Fibroblast of peridontal ligament (primary cell): ENCODE measurements around the gene SMIM17.

Experiments
- DNase-seq: peaks from one replicate; pipeline ENCODE4 v3.0.0-alpha.2; 2010; ENCODE audit errors: extremely low read depth

SMIM17 gene

DNA sequence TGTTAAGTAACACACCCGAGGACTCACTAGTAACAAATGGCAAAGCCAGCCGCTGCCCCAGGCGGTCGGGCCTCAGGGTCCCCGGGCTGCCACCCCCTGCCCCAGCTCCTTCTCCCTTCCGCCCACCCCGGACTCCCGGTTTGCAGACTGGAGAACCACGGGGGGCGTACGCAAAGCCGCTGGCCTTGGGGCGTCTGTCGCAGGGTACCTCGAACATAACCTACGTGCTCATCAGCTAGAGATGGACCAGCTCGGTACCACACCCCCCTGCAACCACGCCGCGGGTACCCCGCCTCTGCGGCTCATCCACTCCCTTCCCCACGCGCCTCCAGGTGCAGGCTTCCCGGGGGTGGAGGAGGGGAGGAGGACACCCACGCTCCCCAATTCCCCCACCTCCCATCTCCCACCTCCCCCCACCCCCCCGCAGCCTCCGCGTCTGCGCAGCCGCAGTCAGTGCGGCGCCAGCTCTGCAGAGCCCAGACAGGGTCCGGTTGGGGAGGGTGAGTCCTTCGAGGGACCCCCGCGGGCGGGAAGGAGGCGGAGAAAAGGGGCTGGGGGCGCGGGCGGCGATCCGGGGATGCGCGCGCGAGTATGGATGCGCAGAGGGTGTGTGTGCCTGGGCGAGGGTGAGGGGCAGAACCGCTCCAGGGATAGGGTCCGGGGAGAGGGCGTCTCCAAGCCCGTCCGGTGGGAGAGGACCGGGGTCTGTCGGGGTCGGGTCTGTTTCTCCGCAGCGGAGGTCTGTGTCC, at the start of gene SMIM17:
TSS of gene SMIM17 (plus strand) at position 449 of the 749 bp plus-strand sequence. CDS start 2,509 bp downstream, outside the sequence.
- no peak for DNase-seq

DNA sequence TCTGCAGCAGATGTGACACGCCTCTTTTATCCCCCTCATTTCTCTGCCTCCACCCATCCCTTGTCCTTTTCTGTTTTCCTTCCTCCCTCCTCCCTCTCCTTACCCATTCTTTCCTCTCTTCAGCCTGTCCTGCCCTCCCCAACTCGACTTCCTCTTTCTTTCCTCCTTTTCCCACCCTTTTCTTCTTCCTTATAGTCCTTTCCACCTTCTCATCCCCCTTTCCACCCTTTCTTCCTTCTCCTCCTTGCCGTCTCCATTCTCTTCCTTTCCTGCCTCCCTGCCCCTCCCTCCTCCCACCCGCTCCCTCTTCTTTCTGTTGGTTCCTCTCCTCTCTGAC, 48.5 kb upstream of the SMIM17 start:
- no peak for DNase-seq

DNA sequence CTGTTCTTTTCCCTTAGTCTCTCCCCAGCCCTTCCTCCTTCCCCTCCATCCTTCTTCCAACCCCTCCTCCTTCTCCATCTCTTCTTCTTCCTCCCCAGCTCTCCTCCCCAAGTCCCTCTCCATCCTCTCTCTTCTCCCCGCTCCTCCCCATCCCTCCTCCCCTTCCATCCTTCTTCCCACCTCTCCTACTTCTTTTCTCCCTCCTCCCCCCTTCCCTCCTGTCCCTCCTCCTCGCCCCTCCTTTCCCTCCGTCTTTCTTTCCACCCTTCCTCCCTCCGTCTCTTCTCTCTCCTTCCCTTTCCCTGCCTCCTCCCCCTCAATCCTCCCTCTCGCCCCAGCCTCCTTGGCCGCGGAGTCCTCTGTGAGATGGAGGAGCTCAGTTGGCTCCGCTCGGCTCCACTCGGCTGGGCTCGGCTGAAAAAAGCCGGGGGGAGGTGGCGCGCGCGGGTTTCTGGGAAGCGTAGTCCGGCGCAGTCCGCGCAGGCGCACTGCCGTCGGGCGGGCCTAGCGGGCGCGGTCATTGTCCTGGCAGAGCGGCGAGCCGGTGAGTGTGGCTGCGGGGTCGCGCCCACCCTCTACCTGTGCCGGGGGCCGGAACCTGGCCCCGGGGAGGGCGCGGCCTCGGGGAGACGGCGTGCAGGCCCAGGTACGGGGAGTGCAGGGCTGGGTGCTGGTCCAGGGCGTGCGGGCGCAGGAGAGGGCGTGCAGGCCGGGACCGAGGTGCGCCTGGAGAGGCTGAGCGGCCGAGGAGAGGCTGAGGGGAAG, 48.0 kb upstream of the SMIM17 start, which contains the start of gene ZNF71:
TSS of gene ZNF71 (plus strand) at position 520 of the 765 bp plus-strand sequence. CDS start 6,257 bp downstream, outside the sequence.
- DNase-seq, result peak; percentile 81

DNA sequence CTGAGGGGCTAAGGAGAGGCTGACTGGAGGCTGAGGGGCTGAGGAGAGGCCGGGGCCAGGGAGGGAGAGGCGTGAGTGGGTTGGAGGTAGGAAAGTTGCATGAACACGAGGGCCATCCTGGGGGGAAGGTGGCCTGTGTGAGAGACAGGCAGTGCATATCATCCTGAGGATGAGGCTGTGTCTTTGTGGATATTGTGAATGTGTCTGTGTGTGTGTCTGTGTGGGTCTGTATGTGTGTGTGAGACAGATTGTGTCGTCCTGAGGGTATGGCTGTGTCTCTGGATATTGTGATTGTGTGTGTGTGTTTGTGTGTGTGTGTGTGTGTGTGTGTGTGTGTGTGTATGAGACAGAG, 47.4 kb upstream of the SMIM17 start:
- DNase-seq, result peak; percentile 25

DNA sequence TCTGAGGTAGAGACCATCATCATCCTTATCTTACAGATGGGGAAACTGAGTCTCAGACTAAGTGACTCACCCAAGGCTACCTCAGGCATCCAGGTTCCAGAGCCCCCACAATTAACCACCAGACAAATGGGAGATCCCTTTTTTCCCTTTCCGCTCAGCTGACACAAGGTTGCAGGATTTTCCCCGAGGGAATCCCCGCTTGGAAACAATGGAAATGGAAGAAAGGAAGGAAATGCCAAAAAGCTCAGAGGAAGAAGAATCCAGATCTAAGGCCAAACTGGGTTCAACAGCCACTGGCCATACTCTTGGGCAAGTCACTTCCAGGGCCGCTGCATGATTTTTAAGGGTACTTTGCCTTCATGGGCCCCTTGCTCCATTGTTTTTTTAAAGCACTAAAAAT, 46.3 kb upstream of the SMIM17 start:
- no peak for DNase-seq

DNA sequence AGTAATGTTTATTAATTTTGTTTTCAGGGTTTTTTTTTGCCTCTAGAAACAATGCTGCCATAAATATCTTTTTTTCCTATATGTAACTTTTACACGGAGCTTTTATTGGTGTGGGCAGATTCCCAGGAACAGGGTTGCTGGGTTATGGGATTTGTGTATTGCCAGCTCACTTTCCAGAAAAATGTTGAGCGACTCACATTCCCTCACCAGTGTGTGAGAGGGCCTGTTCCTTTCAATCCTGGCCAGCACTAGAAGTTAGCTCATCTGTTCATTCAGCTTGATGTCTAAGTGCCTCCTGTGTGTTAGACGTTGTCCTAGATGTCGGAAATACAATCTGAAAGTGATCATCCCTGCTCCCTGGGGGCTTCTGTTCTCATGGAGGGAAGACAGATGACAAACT, 45.3 kb upstream of the SMIM17 start:
- peak; percentile 2 for DNase-seq

DNA sequence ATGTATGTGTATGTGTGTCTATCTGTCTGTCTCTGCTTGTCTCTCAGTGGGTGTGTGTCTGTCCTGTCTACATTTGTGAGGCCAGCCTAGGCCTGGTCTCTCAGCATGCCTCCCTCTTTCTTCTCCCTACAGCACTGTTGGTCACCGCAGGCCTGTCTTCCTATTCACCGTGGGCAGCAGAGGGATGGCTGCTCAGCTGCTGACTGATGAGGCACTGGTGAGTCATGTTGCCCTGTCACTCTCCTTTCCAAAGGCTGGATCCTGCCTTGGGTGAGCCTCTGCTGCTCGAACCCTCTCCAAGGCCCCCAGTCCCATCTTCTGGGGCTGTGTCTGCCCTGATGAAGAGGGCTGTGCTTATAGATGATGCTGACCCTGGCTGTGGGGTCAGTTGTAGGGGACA, 41.6 kb upstream of the SMIM17 start:
- DNase-seq, result no peak

DNA sequence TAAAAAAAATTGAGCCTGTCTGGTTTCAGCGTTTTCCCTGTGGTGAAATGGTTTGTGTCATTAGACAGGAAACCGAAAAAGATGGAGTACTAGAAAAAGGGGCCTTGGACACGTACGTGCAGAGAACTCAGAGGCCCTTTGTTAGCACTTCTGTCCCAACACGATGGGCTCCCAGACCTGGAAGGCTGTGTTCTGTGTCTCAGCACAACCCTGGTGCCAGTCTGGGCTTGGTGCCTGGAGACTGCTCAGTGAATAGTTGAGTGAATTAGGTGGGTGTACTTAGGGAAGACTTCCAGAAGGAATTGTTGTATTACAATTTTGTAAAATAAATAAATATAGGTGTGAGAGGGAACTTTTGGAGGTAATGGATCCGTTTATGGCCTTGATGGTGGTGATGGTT, 39.1 kb upstream of the SMIM17 start:
- DNase-seq, result no peak

DNA sequence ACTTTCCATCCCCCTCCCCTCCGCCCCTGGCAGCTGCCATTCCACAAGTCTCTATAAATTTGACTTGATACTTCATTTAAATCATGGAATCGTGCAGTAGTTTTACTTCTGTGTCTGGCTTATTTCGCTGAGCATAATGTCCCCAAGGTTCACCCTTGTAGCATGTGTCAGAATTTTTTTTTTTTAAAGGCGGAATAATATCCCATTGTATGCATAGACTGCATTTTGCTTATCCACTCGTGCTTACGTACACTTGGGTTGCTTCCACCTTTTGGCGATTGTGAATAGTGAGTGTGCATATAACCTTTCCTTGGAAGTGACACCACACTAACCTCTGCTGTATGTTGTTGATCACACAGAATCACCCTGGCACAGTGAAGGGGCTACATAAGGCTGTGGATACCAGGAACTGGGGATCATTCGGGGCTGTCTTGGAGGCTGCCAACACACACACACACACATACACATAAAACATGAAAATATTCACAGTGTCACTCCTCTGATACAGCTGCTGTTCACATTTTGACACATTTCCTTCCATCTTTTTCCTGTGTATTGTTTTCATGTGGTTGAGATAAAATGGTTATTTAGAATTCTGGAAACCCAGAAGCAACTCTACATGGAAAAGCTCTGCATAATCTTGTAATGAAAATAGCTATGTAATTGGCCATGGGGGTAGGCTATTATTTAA, 34.5 kb upstream of the SMIM17 start:
- no peak for DNase-seq

DNA sequence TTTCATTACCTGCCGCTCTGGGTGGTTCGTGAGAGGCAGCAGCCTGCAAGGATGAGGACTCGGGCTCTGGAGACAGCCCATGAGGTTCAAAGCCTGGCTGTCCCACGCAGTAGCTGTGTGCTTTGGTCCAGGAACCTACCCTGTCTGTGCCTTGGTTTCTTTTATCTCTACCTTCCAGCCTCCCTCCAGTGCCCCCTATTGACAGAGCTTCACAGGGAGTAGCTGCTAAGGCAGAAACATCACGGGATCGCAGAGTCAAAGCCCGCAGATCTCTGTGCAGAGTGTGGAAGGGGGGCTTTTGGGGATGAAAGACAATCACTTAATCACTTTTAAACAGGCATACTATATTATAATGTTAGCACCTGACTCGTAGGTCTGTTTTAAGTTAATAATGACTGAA, 31.7 kb upstream of the SMIM17 start:
- no peak for DNase-seq

DNA sequence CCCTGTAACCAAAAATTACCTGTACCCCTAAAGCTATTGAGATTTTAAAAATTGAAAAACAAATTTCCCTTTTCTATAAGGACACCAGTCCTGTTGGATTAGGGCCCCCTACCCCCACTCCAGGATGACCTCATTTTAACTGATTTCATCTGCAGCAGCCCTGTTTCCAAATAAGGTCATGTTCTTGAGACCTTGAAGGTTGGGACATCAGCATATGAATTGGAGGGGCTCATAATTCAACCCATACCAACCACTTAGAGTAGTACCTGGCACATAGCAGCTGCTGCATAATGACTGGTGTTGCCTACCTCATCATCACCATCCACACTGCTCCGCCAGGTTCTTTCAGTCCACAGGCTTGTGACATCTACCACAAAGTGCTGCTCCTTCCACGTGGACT, 30.2 kb upstream of the SMIM17 start:
- DNase-seq, result no peak

DNA sequence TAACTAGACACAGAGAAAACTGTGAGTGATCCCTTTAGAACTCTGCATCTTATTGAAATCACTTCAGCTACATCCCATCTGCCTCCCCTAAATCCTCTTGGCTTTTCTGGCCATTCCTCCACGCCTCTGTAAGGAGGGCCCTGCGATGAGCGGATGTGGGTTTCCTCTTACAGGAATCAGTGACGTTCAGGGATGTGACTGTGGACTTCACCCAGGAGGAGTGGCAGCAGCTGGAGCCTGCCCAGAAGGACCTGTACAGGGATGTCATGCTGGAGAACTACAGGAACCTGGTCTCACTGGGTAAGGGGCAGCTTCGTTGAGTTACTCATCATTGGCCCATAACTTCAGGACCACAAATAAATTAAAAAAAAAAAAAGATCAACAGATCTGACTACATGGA, 29.3 kb upstream of the SMIM17 start:
- DNase-seq, result no peak

DNA sequence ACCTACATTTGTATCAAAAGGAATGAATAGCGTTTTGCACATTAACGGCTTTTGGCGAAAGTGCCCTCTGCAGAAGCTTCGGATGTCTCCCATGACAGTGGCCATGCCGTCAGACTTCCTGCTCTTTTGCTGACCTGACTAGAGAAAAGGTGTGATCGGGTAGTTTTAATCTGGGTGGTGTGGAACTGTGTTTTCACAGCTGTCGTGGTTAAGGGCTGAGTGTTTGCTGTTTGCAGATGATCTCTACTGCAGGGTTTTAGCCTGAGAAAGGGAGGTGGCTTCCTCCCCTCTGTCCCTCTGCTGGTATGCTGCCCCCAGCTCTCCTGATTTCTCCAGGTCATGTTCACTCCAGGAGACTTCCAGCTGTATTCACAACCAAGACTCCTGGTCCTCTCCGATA, 25.4 kb upstream of the SMIM17 start:
- DNase-seq, result no peak

DNA sequence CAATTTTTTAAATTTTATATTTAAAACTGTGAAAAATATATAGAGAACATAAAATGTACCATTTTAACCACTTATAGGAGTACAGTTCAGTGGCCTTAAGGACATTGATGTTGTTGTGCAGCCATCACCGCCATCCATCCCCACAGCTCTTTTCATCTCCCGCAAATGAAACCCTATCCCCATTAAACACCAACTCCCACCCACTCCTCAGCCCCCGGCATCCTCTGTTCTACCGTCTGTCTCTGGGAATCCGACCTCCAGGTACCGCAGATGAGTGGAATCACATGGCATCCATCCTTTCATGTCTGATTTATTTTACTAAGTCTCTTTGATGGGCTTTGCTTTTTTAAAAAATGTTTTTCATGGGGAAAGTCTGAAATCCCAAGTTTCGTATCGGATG, 23.8 kb upstream of the SMIM17 start:
- no peak for DNase-seq

DNA sequence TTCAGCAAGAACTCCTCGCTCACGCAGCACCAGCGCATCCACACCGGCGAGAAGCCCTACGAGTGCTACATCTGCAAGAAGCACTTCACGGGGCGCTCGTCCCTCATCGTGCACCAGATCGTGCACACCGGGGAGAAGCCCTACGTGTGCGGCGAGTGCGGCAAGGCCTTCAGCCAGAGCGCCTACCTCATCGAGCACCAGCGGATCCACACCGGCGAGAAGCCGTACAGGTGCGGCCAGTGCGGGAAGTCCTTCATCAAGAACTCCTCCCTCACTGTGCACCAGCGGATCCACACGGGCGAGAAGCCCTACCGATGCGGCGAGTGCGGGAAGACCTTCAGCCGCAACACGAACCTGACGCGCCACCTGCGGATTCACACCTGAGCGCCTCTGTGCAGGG, 20.6 kb upstream of the SMIM17 start:
- DNase-seq, result no peak

DNA sequence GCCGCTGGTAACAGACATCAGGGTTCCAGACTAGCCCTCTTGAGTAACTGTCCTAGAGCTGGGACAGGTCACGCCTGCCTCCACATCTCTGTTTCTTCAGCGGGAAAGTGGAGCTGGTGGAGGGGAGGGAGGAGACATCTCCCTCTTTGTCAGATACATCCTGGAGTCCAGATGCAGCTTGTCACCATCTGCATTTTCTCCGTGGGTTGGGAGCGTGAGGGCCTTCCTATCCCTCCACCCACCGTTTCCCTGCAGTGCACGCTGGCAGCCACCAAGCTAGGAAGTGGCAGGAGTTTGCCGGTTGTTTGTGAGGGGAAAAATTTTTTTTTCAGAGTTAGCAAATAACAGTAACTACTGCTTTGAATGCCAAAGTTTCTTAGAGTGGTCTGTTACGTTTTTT, 20.0 kb upstream of the SMIM17 start:
- DNase-seq, result no peak

DNA sequence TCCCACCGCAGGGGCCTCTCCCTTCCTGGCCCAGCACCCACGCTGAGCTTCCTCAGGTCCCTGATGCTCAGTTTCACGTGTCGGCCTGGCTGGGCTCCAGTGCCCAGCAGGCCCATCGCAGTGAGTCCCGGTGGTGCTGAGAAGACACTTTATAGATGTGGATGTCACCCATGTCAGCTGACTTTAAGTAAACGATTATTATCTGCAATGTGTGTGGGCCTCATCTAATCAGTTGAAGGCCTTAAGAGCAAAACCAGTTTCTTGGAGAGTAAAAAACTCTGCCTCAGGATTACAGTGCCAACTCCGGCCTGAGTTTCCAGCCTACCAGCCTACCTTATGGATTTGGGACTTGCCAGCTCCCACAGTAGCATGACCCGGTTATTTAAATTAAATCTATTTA, 17.3 kb upstream of the SMIM17 start:
- DNase-seq, result no peak

DNA sequence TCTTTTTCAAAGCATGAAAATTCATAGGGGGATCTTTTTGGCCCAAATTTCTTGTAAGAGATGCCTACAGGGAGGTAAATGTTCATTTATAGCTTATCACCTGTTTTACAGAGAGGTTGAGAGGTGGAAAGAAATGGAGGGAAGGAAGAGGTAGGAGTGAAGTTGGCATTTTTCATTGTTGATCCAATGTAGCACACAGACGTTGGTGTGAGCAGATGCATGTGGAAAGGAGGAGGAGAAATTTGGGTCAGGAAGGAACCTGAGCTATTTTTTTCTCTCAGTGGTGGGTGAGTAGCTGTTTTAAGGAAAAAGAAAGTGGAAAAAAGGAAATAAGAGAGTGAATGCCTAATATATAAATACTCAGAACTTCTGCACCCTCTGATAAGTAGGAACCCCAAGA, 9.9 kb upstream of the SMIM17 start:
- DNase-seq, result no peak

DNA sequence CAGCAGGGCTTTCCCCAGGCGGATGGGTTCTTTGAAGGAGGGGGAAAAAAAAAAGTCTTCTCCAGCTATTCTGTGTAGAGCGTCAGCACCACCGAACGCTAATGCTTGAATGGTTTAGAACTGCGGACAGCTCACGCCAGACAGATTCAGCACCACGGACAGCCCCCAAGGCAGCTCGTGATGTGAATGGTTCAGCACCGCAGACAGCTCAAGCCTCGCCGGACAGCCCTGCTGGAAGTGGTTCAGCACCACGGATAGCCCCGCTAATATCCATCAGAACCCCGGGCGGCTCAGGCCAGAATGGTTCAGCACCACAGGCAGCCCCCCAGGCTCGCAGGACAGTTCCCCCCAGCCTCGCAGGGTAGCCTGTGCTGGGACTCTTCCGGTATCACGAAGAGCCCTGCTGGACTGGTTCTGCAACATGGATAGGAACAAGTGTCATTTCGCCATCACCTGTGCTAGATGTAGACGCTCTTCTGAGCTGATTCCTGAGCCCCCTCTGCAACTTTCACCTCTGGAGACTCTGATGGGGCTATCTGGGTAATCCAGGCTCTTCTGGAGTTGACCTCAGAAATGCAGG, 4.9 kb upstream of the SMIM17 start:
- DNase-seq, result peak; percentile 51

DNA sequence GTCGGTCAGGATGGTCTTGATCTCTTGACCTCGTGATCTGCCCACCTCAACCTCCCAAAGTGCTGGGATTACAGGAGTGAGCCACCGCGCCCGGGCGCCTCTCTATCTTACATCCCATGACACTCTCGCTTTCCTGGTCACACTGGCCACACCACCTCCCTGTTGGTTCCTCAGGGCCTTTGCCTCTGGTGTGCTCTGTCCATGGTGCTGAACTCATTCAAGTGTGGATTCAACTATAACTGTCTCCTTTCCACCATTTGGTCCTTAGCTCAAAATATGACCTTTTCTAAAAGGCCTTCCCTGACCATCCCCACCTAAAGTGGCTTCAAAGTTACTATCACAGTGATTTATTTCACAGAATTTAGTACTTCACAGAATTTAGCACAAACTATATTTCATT, 3.7 kb upstream of the SMIM17 start:
- DNase-seq, result no peak

DNA sequence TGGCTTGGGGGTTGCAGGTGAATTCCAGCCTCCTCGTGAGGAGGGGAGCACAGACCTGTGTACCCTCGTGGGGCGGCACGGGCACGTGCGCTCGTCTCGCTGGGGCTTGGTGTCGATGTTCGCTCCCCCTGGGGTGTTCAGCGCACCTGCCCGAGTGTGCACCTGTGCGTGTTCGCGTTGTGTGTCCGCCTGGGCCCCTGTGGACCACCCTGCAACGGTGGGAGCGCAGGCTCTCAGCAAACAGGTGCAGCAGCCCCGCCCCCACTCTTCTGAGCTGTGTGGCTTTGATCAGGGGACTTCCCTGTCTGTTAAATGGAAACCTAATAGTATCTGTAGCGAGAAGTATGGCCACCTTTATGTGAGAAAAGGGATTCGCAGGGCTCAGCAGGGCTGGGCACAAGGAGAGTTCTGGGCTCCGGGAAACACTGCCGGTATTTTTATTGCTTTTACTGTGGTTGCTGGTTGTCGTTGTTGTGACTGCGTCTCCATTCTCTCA, 549 bp downstream of the SMIM17 start:
- DNase-seq, result no peak

DNA sequence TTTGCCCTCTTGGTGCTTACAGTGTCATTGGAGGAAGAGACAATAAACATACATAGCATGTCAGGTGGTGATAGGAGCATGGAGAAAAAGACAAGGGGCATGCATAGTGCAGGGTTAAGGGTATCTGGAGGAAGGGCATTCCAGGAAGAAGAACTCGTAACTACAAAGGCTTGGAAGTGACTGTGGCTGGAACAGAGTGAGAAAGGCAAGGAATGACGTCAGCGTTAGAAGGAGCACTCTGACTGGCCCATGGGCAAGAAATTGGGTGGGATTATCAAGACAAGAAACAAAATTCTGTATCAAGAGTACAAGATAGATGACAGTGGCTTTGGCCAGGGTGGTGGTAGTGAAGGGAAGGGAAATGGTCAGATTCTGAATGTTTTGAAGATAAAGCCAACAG, 11.2 kb downstream of the SMIM17 start:
- DNase-seq, result no peak
